ENCODE measurements around the gene FCHSD2. TPM values are rescaled to one million over a fixed set of nuclear protein-coding genes. Genes with fewer than 3 reads are reported as not detected.

FCHSD2 gene
- total RNA-seq, result 42.5 TPM

GRCh38 chr11:73142128-73142377 lies at the start of gene FCHSD2:
FCHSD2 (minus strand) TSS chr11:73142318; CDS start chr11:73141877, 441 bp downstream.
- no peak for DNase-seq (ENCODE audit: low spot score)

GRCh38 chr11:73191151-73191550 lies 49.0 kb upstream of the FCHSD2 start:
- DNase-seq (ENCODE audit: low spot score), result no peak

DNA sequence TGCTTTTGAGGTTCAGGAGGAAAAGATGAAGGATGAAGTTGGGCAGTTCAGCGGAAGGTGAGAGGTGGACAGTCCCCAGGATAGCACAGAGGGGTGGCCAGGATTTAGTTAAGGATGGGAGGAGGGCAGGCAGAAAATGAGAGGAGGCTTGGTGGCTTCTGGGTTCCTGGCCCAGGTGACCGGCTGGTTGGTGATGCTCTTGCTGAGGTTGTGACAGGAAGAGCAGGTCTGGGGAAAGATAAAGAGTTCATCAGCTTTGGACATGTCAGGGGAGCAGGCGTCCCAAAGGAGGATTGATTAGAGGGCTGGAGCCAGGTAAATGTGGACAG lies 48.4 kb upstream of the FCHSD2 start:
- DNase-seq (ENCODE audit: low spot score), result no peak

GRCh38 chr11:73189723-73190556 lies 47.8 kb upstream of the FCHSD2 start:
- peak; percentile 31 for DNase-seq (ENCODE audit: low spot score)

- DNase-seq (ENCODE audit: low spot score), result peak; percentile 45
Observed at GRCh38 chr11:73189315-73189714, 47.2 kb upstream of the FCHSD2 start.

DNA sequence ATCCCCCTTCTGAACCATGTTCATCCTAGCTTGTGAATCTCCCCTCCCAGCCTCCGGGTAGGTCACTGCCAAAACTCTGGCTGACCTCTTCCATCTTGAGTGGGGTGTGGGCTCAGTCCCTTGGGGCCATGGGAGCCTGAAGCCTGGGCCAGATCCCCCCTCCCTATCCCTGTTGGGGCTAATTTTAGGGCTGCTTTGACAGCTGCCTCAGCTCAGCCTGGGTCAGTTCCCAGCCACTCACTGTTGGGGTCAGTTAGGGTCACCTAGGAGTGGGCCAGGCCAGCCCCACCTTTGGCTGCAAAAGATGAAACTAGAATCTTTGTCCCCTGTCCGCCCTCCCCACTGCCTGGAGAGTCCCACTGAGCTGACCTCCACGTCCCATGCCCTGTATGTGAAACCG lies 46.2 kb upstream of the FCHSD2 start:
- no peak for DNase-seq (ENCODE audit: low spot score)

GRCh38 chr11:73187854-73188253 lies 45.7 kb upstream of the FCHSD2 start:
- no peak for DNase-seq (ENCODE audit: low spot score)

DNA sequence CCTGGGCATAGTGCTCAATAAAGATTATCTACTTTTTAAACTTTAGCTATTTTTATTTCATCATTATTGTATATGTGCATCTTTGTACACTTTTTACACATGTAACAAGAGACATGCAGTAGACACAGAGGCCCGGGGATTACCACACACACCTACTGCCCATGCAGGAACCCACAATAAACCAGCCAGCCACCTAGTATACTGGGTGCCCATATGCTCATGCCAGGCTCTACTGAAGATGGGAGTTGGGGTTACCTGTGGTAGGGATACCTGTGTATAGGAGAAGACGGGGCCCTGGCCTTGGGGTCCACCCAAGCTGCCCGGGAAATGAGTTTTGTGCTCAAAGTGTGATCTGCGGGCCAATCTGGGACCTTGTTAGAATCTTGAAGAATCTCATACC lies 44.8 kb upstream of the FCHSD2 start:
- no peak for DNase-seq (ENCODE audit: low spot score)

DNA sequence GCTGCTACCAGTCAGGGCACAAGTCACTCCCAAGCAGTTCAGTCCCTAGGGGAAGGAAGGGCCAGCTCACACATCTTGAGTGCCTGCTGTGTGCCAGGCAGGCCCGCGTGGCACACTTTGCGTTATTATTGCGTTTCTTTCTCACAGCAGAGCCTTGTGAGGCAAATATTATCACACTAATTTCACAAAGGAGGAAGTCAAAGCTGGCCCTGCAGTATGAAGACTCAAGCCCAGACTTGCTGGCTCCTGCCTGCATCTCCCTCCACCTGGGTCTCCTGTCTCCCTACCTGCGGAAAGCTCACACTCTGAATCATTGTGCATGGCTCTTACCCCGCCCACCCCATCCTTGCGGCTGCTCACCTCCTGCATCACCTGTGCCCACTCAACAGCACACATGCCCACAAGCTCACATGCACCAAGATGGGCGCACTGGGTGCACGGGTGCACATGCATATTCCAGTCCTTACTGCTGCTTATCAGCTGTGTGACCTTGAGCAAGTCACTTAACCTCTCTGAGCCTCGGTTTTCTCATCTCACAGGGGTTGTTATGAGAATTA lies 44.3 kb upstream of the FCHSD2 start:
- peak; percentile 70 for DNase-seq (ENCODE audit: low spot score)

DNA sequence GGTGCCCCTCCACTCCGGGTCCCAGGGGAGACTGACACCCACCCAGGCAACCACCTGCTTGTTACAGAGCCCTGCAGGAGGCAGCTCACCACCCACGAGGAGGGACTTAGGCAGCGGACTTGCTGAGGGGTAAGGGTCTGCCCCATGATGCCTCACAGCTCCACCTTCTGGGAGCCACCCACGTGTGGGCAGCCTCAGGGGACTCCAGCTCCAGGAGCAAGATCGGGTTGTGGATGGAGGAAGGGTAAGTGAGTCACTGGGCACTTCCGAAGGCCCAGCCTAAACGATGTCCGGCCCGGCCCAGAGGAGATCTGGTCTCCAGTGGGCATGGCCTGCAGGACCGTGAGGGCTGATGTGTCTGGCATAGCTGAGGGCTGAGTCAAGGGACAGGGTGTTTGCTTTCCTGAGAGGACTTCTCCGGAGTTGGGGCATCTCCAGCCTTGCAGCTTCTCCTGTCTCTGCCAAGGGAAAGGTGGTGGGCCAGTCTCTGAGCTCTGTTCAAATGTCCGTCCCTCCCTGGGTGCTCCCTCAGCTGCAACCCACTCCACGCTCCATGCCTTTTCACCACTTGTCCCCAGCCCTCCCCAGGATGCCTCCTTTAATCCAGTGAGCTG lies 43.7 kb upstream of the FCHSD2 start:
- no peak for DNase-seq (ENCODE audit: low spot score)

DNA sequence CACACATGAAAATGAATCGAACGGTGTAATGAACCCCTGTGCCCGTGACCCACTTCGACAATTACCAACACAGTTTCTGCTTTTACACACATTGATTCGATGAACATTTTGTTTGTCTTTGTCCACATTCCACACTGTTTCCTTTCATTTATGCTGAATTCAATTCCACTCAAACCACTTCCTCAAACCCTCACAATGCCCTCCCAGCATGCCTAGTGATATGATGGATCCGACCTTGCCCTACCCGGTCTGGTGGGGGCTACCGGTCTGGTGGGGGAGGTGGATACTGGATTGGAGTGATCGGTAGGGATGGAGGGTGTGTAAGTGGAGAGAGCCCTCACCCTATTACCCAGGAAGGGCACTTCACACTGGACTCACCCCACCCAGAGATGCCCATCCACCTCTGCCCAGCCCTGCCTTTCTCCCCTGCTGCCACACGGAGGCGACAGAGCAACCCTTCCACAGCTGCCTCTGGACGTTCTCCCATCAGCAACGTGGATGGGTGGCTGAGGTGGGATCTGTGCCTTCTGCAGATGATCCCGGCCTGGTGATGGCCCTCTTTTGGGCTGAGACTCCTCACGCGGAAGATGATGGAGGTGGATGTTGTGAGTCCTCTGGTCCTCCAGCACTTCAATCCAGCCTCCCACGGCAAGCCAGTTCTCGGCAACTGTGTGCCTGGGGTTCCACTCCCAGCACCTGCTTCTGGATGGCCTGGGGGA lies 43.0 kb upstream of the FCHSD2 start:
- DNase-seq (ENCODE audit: low spot score), result peak; percentile 76

- DNase-seq (ENCODE audit: low spot score), result no peak
Observed at GRCh38 chr11:73182824-73183321, 40.8 kb upstream of the FCHSD2 start.

- DNase-seq (ENCODE audit: low spot score), result no peak
Observed at GRCh38 chr11:73178681-73179080, 36.6 kb upstream of the FCHSD2 start.

DNA sequence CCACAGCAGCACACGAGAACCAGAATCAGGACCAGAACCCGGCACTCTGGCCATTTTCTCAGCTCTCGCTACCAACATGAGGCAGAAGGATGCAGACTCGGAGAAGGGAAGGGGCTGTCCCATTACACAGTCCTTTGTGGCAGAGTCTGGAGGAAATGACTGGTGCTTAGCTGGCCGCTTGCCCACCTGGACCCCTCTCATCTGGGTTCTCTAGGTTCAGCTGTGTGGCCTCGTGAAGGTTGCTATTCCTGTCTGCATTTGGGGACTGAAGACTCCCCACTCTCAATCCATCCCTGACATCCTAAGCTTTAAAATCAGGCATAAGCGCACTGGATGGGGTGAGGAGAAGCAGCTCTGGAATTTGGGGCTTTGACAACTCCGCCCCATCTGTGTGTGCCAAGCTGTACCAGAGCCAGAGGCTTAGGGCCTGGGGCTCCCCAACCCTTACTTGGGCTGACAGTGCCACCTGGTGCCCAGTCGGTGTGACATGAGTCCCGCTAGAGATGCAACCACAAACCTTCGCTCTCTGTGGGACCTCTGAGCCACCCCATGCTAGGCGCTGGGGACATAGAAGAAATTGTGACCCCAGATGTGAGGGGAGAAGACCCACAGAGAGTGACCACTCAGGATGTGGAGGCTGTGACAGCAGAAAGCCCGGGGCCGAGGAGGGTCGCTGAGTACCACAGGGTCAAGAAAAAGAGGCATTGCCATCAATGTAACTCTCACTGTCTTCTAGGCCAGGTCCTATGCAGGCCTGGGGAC lies 35.8 kb upstream of the FCHSD2 start:
- DNase-seq (ENCODE audit: low spot score), result peak; percentile 88

DNA sequence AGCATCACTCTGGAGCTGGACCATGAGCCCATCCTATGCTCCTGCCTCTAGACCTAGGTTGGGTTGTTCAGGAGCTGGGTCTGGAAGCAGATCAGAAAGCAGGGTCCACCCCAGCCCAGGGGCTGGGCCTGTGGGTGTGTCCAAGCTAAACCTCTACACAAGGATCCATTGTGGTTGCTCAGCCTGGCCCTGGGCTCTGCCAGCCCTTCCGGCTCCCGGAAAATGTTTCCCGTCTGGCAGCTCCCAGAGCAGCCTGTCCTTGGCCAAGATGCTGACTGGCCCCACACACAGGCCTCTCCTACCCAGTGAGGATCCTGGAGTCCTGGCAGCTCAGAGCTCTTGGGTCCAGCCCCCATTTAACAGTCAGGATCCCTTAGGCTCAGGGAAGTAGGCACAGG lies 35.3 kb upstream of the FCHSD2 start:
- DNase-seq (ENCODE audit: low spot score), result no peak

DNA sequence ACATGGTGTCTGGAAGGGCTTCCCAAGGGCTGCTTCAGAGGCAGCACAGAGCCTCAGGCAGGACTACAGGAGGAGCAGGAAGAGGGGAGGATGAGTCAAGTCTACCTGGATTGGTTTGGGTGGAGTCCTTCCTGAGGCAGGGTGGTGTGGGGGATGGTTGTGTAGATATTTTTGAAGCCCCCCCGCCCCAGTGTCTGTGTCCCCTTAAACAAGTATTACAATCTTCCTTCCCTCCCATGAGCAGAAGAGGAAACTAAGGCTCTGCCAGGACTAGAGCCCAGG lies 34.7 kb upstream of the FCHSD2 start:
- no peak for DNase-seq (ENCODE audit: low spot score)

DNA sequence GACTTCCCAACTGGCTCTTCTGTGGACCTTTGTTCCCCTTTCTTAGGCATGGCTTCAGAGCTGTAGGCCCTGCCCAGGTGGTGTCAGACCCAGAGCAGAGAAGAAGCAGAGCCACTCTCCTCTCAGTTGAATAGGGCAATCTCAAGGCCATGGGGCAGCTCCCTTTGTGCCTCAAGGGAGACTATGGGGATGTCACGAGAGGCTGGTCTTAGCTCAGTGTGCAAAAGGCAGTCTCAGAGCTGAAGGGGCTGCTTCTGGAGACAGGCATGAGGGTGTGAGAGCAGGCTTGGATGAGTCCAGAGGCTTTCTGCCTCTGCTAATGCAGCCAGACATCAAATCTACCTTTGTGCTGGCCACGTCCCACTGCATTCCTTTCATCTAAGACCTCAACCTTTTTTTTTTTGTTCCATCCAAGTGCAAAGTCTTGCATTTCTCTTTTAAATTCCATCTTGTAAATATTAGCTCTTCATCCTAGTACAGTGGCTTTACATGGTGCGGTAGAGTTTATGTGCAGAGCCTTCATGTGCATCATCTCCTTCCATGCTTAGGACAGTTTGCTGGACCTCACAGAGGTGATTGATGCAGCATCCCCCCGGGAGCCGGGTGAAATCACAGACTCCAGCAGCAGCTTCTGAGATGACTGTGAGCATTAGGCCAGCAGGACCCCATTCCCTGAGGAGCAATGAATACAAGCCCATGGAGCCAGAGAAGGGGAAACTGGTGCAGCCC lies 34.2 kb upstream of the FCHSD2 start:
- no peak for DNase-seq (ENCODE audit: low spot score)

DNA sequence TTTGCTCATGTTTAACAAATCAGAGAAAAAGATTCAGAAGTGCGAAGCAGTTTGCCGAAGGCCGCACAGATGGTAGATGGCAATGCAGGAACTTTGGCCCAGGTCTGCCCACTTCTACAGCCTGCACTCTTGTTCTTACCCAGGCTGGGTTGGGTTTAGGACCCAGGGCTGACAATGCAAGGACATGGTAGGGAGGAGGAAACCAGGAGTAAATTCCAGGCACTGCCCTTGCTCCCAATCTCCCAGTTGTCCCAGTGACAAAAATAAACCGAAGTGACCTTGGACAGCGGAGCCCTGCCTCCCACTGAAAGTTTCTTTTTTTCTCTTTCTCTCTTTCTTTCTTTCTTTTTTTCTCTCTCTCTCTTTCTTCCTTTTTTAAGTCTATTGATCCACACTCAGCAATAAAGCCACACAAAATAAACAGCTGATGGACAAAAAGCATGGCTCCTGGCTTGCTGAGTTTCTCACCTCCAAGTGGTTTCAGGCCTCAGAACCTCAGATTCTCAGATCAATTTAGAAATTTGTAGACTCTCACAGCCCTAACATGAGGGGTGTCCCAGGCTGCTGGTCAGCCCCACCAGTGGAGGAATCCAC lies 33.5 kb upstream of the FCHSD2 start:
- no peak for DNase-seq (ENCODE audit: low spot score)

GRCh38 chr11:73174495-73174791 lies 32.3 kb upstream of the FCHSD2 start:
- no peak for DNase-seq (ENCODE audit: low spot score)

GRCh38 chr11:73173755-73174494 lies 31.8 kb upstream of the FCHSD2 start:
- DNase-seq (ENCODE audit: low spot score), result no peak

All from ureter (tissue), 1 donor.